ENCODE results near the gene LCE3D. TPM values are rescaled to one million over a fixed set of nuclear protein-coding genes. Genes with fewer than 3 reads are reported as not detected.
"Not testable (repeated sequence)": the region's sequence is repeated elsewhere in the genome, so short reads cannot be mapped to it uniquely, and the experiment has no call there.

LCE3D gene
- total RNA-seq, 3 donors from 2014 or later = not detected

GRCh38 chr1:152613511-152613910 lies 33.2 kb upstream of the LCE3D start, which contains the start of gene LCE3B:
Gene LCE3B, plus strand, starts transcription at chr1:152613811. Its CDS starts 0 bp downstream, at chr1:152613811.
- peaks cover 2 to 10% of the 10 kb centered on the region in 2 donors for H3K9me3 ChIP-seq
- intact Hi-C loops (cut with DNase I; ENCODE audit: low total_unique reads) = no loop called here
- no peak within 1 kb of the TSS for H3K27ac ChIP-seq
- no peak within 1 kb of the TSS for H3K4me3 ChIP-seq
- no peaks in the 10 kb centered on the region for H3K4me1 ChIP-seq
- no peaks in the 10 kb centered on the region for H3K27me3 ChIP-seq
- TF ChIP-seq POLR2AphosphoS5 (IDR thresholded peaks at IDR 0.05) = no peak
- TF ChIP-seq CTCF (IDR thresholded peaks at IDR 0.05) = no peak
- TF ChIP-seq POLR2A (IDR thresholded peaks at IDR 0.05) = no peak
- no peak for DNase-seq (ENCODE audit: low spot score in 2 of 2)
- H3K36me3 ChIP-seq = no peaks in the 10 kb centered on the region

GRCh38 chr1:152599934-152600333 lies 19.6 kb upstream of the LCE3D start, which contains the start of gene LCE3C:
Gene LCE3C, plus strand, starts transcription at chr1:152600234. Its CDS starts 498 bp downstream, at chr1:152600732.
- DNase-seq (ENCODE audit: low spot score in 2 of 2) = no peak
- H3K36me3 ChIP-seq = no peaks in the 10 kb centered on the region
- H3K4me1 ChIP-seq = no peaks in the 10 kb centered on the region
- H3K27me3 ChIP-seq = no peaks in the 10 kb centered on the region
- intact Hi-C loops (cut with DNase I; ENCODE audit: low total_unique reads) = no loop called here
- H3K9me3 ChIP-seq = no peaks in the 10 kb centered on the region
- no peak within 1 kb of the TSS for H3K4me3 ChIP-seq
- TF ChIP-seq POLR2A (IDR thresholded peaks at IDR 0.05) = no peak
- TF ChIP-seq POLR2AphosphoS5 (IDR thresholded peaks at IDR 0.05) = no peak
- TF ChIP-seq CTCF (IDR thresholded peaks at IDR 0.05) = no peak
- H3K27ac ChIP-seq = no peak within 1 kb of the TSS

GRCh38 chr1:152596986-152597385 lies 16.7 kb upstream of the LCE3D start:
- H3K27me3 ChIP-seq = no peaks in the 10 kb centered on the region
- intact Hi-C loops (cut with DNase I; ENCODE audit: low total_unique reads) = no loop called here
- no peak overlapping the region for H3K4me3 ChIP-seq
- no peaks in the 10 kb centered on the region for H3K4me1 ChIP-seq
- no peak overlapping the region for H3K27ac ChIP-seq
- TF ChIP-seq POLR2A (IDR thresholded peaks at IDR 0.05) (no peak), CTCF (IDR thresholded peaks at IDR 0.05) (no peak), POLR2AphosphoS5 (IDR thresholded peaks at IDR 0.05) (no peak)
- no peaks in the 10 kb centered on the region for H3K9me3 ChIP-seq
- H3K36me3 ChIP-seq = no peaks in the 10 kb centered on the region
- DNase-seq (ENCODE audit: low spot score in 2 of 2) = no peak

- no peaks in the 10 kb centered on the region for H3K27me3 ChIP-seq
- intact Hi-C loops (cut with DNase I; ENCODE audit: low total_unique reads) = loop anchor here (5.0 kb wide), 1 partner anchor 357 kb away; no protein-coding TSS in a partner anchor
Observed at GRCh38 chr1:152585586-152585985, 5.3 kb upstream of the LCE3D start.

GRCh38 chr1:152582647-152583046 lies 2.3 kb upstream of the LCE3D start:
- no peaks in the 10 kb centered on the region for H3K27me3 ChIP-seq
- H3K4me1 ChIP-seq = no peaks in the 10 kb centered on the region
- no peak for TF ChIP-seq POLR2A (IDR thresholded peaks at IDR 0.05)
- no peak for TF ChIP-seq POLR2AphosphoS5 (IDR thresholded peaks at IDR 0.05)
- TF ChIP-seq CTCF (IDR thresholded peaks at IDR 0.05) = no peak
- H3K36me3 ChIP-seq = no peaks in the 10 kb centered on the region
- H3K9me3 ChIP-seq = no peaks in the 10 kb centered on the region
- H3K27ac ChIP-seq = no peak overlapping the region
- intact Hi-C loops (cut with DNase I; ENCODE audit: low total_unique reads) = no loop called here
- no peak overlapping the region for H3K4me3 ChIP-seq
- DNase-seq (ENCODE audit: low spot score in 2 of 2) = no peak

More at GRCh38 chr1:152585586-152585985, 5.3 kb upstream of the LCE3D start:
- H3K27ac ChIP-seq = no peak overlapping the region
- H3K36me3 ChIP-seq = no peaks in the 10 kb centered on the region
- no peaks in the 10 kb centered on the region for H3K4me1 ChIP-seq
- H3K4me3 ChIP-seq = no peak overlapping the region
- DNase-seq (ENCODE audit: low spot score in 2 of 2) = no peak
- H3K9me3 ChIP-seq = no peaks in the 10 kb centered on the region
- TF ChIP-seq POLR2A (IDR thresholded peaks at IDR 0.05) = no peak
- TF ChIP-seq POLR2AphosphoS5 (IDR thresholded peaks at IDR 0.05) = no peak
- TF ChIP-seq CTCF (IDR thresholded peaks at IDR 0.05) = no peak

GRCh38 chr1:152579526-152579925 lies 790 bp downstream of the LCE3D start:
- H3K4me1 ChIP-seq; DNase-seq (ENCODE audit: low spot score in 2 of 2); H3K9me3 ChIP-seq; H3K36me3 ChIP-seq; H3K27me3 ChIP-seq; H3K4me3 ChIP-seq; intact Hi-C loops (cut with DNase I; ENCODE audit: low total_unique reads); H3K27ac ChIP-seq: not testable (repeated sequence)
